SK-N-MC (cell line): ENCODE results near the gene DUSP1.

Experiments
- DNase-seq: peaks from one replicate; pipeline ENCODE4 v3.0.0-alpha.2; 2011; ENCODE audit warnings: low read depth, low spot score
- H3K27ac ChIP-seq: fragments of 200-600 bp; sonication (generic); 2 replicates; pipeline ENCODE4 v1.5.1; 2016; ENCODE audit warnings: mixed run types
- H3K36me3 ChIP-seq: fragments of 200-600 bp; sonication (generic); 2 replicates; pipeline ENCODE4 v1.6.1; 2017; ENCODE audit warnings: antibody characterized with exemption, low read length, mixed read lengths; ENCODE audit not compliant: insufficient read depth
- H3K4me3 ChIP-seq: fragments of 200-600 bp; sonication (generic); 2 replicates; pipeline ENCODE4 v1.5.1; 2016
- H3K9ac ChIP-seq: fragments of 200-600 bp; sonication (generic); 2 replicates; pipeline ENCODE4 v1.8.0; 2017; ENCODE audit warnings: mixed run types, mixed read lengths; ENCODE audit not compliant: insufficient read length
- H3K9me3 ChIP-seq: fragments of 200-600 bp; sonication (generic); 2 replicates; pipeline ENCODE4 v1.6.1; 2017; ENCODE audit warnings: low read depth, mild to moderate bottlenecking, antibody characterized with exemption, low read length, moderate library complexity, mixed read lengths
- EZH2 ChIP-seq: fragments of 200-600 bp; sonication (generic); IDR thresholded peaks from one replicate; pipeline ENCODE4 v1.6.1; 2017; ENCODE audit warnings: antibody characterized with exemption
- FOXP2 ChIP-seq: optimal IDR thresholded peaks from 2 replicates; pipeline ENCODE3; 2011; ENCODE audit warnings: mild to moderate bottlenecking, moderate library complexity; ENCODE audit not compliant: insufficient read depth; ENCODE audit errors: extremely low read length, control extremely low read depth
- POLR2AphosphoS5 ChIP-seq: IDR thresholded peaks from 2 replicates; pipeline ENCODE4 v1.6.1; 2012; ENCODE audit warnings: mild to moderate bottlenecking, low read depth, low read length, borderline replicate concordance

Gene DUSP1

GRCh38 chr5:172800088-172800551 lies 29.1 kb upstream of the DUSP1 start:
- no peak overlapping the region for H3K9ac ChIP-seq
- DNase-seq = no peak

GRCh38 chr5:172799416-172799815 lies 28.4 kb upstream of the DUSP1 start:
- Histone ChIP-seq H3K4me3 (no peak overlapping the region), H3K27ac (no peak overlapping the region), H3K9me3 (no peaks in the 10 kb centered on the region), H3K9ac (no peak overlapping the region), H3K36me3 (no peaks in the 10 kb centered on the region)
- DNase-seq = no peak
- no peak for TF ChIP-seq POLR2AphosphoS5
- no peak for TF ChIP-seq FOXP2
- TF ChIP-seq EZH2 = no peak

More at GRCh38 chr5:172800088-172800551, 29.1 kb upstream of the DUSP1 start:
- Histone ChIP-seq H3K36me3 (no peaks in the 10 kb centered on the region), H3K27ac (no peak overlapping the region), H3K9me3 (no peaks in the 10 kb centered on the region), H3K4me3 (no peak overlapping the region)
- no peak for TF ChIP-seq POLR2AphosphoS5
- TF ChIP-seq EZH2 = no peak
- TF ChIP-seq FOXP2 = no peak

- H3K9me3 ChIP-seq = no peaks in the 10 kb centered on the region
- no peak overlapping the region for H3K4me3 ChIP-seq
- H3K9ac ChIP-seq = no peak overlapping the region
- DNase-seq = no peak
- no peak overlapping the region for H3K27ac ChIP-seq
- TF ChIP-seq EZH2 = no peak
- no peak for TF ChIP-seq POLR2AphosphoS5
- no peak for TF ChIP-seq FOXP2
- H3K36me3 ChIP-seq = no peaks in the 10 kb centered on the region
Measured at GRCh38 chr5:172798422-172799215, 27.6 kb upstream of the DUSP1 start.

GRCh38 chr5:172797771-172798191 lies 26.8 kb upstream of the DUSP1 start:
- Histone ChIP-seq H3K27ac (no peak overlapping the region), H3K9me3 (no peaks in the 10 kb centered on the region), H3K36me3 (no peaks in the 10 kb centered on the region), H3K4me3 (no peak overlapping the region), H3K9ac (no peak overlapping the region)
- no peak for DNase-seq
- TF ChIP-seq FOXP2 (no peak), EZH2 (no peak), POLR2AphosphoS5 (no peak)

GRCh38 chr5:172796306-172796705 lies 25.3 kb upstream of the DUSP1 start:
- no peaks in the 10 kb centered on the region for H3K36me3 ChIP-seq
- H3K9ac ChIP-seq = no peak overlapping the region
- no peak for DNase-seq
- no peak overlapping the region for H3K4me3 ChIP-seq
- no peak overlapping the region for H3K27ac ChIP-seq
- H3K9me3 ChIP-seq = no peaks in the 10 kb centered on the region
- TF ChIP-seq EZH2 = no peak
- TF ChIP-seq POLR2AphosphoS5 = no peak
- TF ChIP-seq FOXP2 = no peak

- no peak for DNase-seq
- TF ChIP-seq EZH2 = no peak
- TF ChIP-seq FOXP2 = no peak
- TF ChIP-seq POLR2AphosphoS5 = no peak
- H3K36me3 ChIP-seq = no peaks in the 10 kb centered on the region
- H3K9ac ChIP-seq = no peak overlapping the region
- no peak overlapping the region for H3K4me3 ChIP-seq
- no peaks in the 10 kb centered on the region for H3K9me3 ChIP-seq
- H3K27ac ChIP-seq = no peak overlapping the region
Measured at GRCh38 chr5:172795318-172795977, 24.5 kb upstream of the DUSP1 start.

GRCh38 chr5:172793577-172794488 lies 22.8 kb upstream of the DUSP1 start:
- no peak for DNase-seq
- H3K9me3 ChIP-seq = no peaks in the 10 kb centered on the region
- H3K4me3 ChIP-seq = no peak overlapping the region
- TF ChIP-seq EZH2 = no peak
- TF ChIP-seq POLR2AphosphoS5 = no peak
- no peak for TF ChIP-seq FOXP2
- no peak overlapping the region for H3K9ac ChIP-seq
- H3K36me3 ChIP-seq = no peaks in the 10 kb centered on the region
- H3K27ac ChIP-seq = no peak overlapping the region
